GM12892 (cell line): ENCODE results near the gene DONSON.
"Not testable (repeated sequence)": the region's sequence is repeated elsewhere in the genome, so short reads cannot be mapped to it uniquely, and the experiment has no call there.

ENCODE experiments used
- POLR2A ChIP-seq: IDR thresholded peaks from 2 replicates; pipeline ENCODE4 v1.6.1; 2011; ENCODE audit warnings: low read depth, low read length, control low read depth
- POLR2AphosphoS5 ChIP-seq: IDR thresholded peaks from 2 replicates; pipeline ENCODE4 v1.6.1; 2011; ENCODE audit warnings: low read depth, low read length, control low read depth

DNA sequence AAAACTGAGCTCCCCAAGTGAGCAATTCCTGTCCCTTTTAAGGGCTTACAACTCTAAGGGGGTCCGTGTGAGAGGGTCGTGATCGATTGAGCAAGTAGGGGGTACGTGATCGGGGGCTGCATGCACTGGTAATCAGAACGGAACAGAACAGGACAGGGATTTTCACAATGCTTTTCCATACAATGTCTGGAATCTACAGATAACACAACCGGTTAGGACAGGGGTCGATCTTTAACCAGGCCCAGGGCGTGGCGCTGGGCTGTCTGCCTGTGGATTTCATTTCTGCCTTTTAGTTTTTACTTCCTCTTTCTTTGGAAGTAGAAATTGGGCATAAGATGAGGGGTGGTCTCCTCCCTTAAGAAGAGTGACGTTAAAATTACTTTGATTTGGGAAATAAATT lies 29.1 kb upstream of the DONSON start:
- not testable (repeated sequence) for TF ChIP-seq POLR2AphosphoS5, POLR2A
